Activated CD8-positive, alpha-beta memory T cell treated with anti-CD3 and anti-CD28 coated beads, Interleukin-2, amount 10 ng/mL, durations not matched to agents 7 days and 5 days (primary cell): Measurements from ENCODE around the gene NUDT12. TPM values are rescaled to one million over a fixed set of nuclear protein-coding genes. Genes with fewer than 3 reads are reported as not detected.

Experiments
- ATAC-seq: fragments of 150-1000 bp; cut with Tn5 transposase; one replicate; pipeline ENCODE4 v1.10.0; 2021; ENCODE audit warnings: moderate library complexity
- CTCF ChIA-PET: fragments of 350-600 bp; sonication (Branson Sonifier 250); formaldehyde crosslinking; loops from one replicate; lab custom pipeline; 2021; ENCODE audit warnings: antibody characterized with exemption; lab: Charles Lee
- DNase-seq: peaks from one replicate; pipeline ENCODE4 v3.0.0-alpha.2; 2020
- H3K27ac Mint-ChIP-seq: one replicate; pipeline ENCODE4 v1.8.0; 2021; ENCODE audit warnings: mild to moderate bottlenecking, mixed read lengths
- H3K27me3 Mint-ChIP-seq: one replicate; pipeline ENCODE4 v1.8.0; 2021; ENCODE audit warnings: mixed read lengths
- H3K36me3 Mint-ChIP-seq: one replicate; pipeline ENCODE4 v1.8.0; 2021; ENCODE audit warnings: mild to moderate bottlenecking, mixed read lengths
- H3K4me1 Mint-ChIP-seq: one replicate; pipeline ENCODE4 v1.8.0; 2021; ENCODE audit warnings: mixed read lengths
- H3K4me3 Mint-ChIP-seq: one replicate; pipeline ENCODE4 v1.8.0; 2021; ENCODE audit warnings: mild to moderate bottlenecking, moderate library complexity, mixed read lengths
- H3K9me3 Mint-ChIP-seq: one replicate; pipeline ENCODE4 v1.8.0; 2022; ENCODE audit warnings: low read depth, mixed read lengths
- total RNA-seq, 2 experiments: library from RNA; stranded (reverse); gene quantifications; one replicate each; pipeline ENCODE4 v1.2.3, GENCODE V29; 2021

NUDT12 gene
- total RNA-seq, 2 experiments from 2014 or later = 1.1 TPM; not detected in 1

- ATAC-seq (no peak), DNase-seq (no peak)
- H3K4me3 Mint-ChIP-seq = no peak overlapping the region
- H3K36me3 Mint-ChIP-seq = no peaks in the 10 kb centered on the region
- no peaks in the 10 kb centered on the region for H3K4me1 Mint-ChIP-seq
- H3K27me3 Mint-ChIP-seq = peaks cover 4% of the 10 kb centered on the region
- no peaks in the 10 kb centered on the region for H3K9me3 Mint-ChIP-seq
- H3K27ac Mint-ChIP-seq = no peak overlapping the region
- CTCF ChIA-PET = no interaction called here
Observed at GRCh38 chr5:103525361-103525760, 37.2 kb downstream of the NUDT12 start.

GRCh38 chr5:103523319-103523718 is 39.3 kb downstream of the NUDT12 start:
- no peak overlapping the region for H3K27ac Mint-ChIP-seq
- peaks cover 7% of the 10 kb centered on the region for H3K27me3 Mint-ChIP-seq
- no peak for ATAC-seq
- no peaks in the 10 kb centered on the region for H3K4me1 Mint-ChIP-seq
- H3K36me3 Mint-ChIP-seq = no peaks in the 10 kb centered on the region
- no peaks in the 10 kb centered on the region for H3K9me3 Mint-ChIP-seq
- CTCF ChIA-PET = no interaction called here
- H3K4me3 Mint-ChIP-seq = no peak overlapping the region
- DNase-seq = no peak

GRCh38 chr5:103522586-103522985 is 40.0 kb downstream of the NUDT12 start:
- Mint-ChIP-seq H3K9me3 (no peaks in the 10 kb centered on the region), H3K27me3 (peaks cover 7% of the 10 kb centered on the region), H3K4me3 (no peak overlapping the region), H3K36me3 (no peaks in the 10 kb centered on the region), H3K4me1 (no peaks in the 10 kb centered on the region), H3K27ac (no peak overlapping the region)
- ATAC-seq (no peak), DNase-seq (no peak)
- CTCF ChIA-PET = no interaction called here

GRCh38 chr5:103519550-103519949 is 43.0 kb downstream of the NUDT12 start:
- no peaks in the 10 kb centered on the region for H3K4me1 Mint-ChIP-seq

GRCh38 chr5:103514371-103514770 is 48.2 kb downstream of the NUDT12 start:
- Mint-ChIP-seq H3K4me3 (no peak overlapping the region), H3K27me3 (no peaks in the 10 kb centered on the region), H3K4me1 (no peaks in the 10 kb centered on the region), H3K36me3 (no peaks in the 10 kb centered on the region), H3K9me3 (no peaks in the 10 kb centered on the region), H3K27ac (no peak overlapping the region)
- ATAC-seq (no peak), DNase-seq (no peak)
- CTCF ChIA-PET = no interaction called here

More at GRCh38 chr5:103519550-103519949, 43.0 kb downstream of the NUDT12 start:
- Mint-ChIP-seq H3K36me3 (no peaks in the 10 kb centered on the region), H3K4me3 (no peak overlapping the region), H3K27me3 (peaks cover 3% of the 10 kb centered on the region), H3K27ac (no peak overlapping the region), H3K9me3 (no peaks in the 10 kb centered on the region)
- DNase-seq = no peak
- ATAC-seq = no peak
- CTCF ChIA-PET = no interaction called here

- no peak for ATAC-seq
- Mint-ChIP-seq H3K4me3 (no peak overlapping the region), H3K36me3 (no peaks in the 10 kb centered on the region), H3K27me3 (no peaks in the 10 kb centered on the region), H3K9me3 (no peaks in the 10 kb centered on the region), H3K4me1 (no peaks in the 10 kb centered on the region), H3K27ac (no peak overlapping the region)
- DNase-seq = no peak
- CTCF ChIA-PET = no interaction called here
Observed at GRCh38 chr5:103513701-103514100, 48.9 kb downstream of the NUDT12 start.

GRCh38 chr5:103512500-103512899 is 50.1 kb downstream of the NUDT12 start:
- ATAC-seq = no peak
- H3K36me3 Mint-ChIP-seq = no peaks in the 10 kb centered on the region
- no peaks in the 10 kb centered on the region for H3K27me3 Mint-ChIP-seq
- no peak overlapping the region for H3K4me3 Mint-ChIP-seq
- no peak for DNase-seq
- no peaks in the 10 kb centered on the region for H3K9me3 Mint-ChIP-seq
- CTCF ChIA-PET = no interaction called here
- no peak overlapping the region for H3K27ac Mint-ChIP-seq
- no peaks in the 10 kb centered on the region for H3K4me1 Mint-ChIP-seq

- Mint-ChIP-seq H3K36me3 (no peaks in the 10 kb centered on the region), H3K9me3 (no peaks in the 10 kb centered on the region), H3K4me1 (no peaks in the 10 kb centered on the region), H3K27ac (no peak overlapping the region), H3K27me3 (no peaks in the 10 kb centered on the region), H3K4me3 (no peak overlapping the region)
- CTCF ChIA-PET = no interaction called here
- DNase-seq (no peak), ATAC-seq (no peak)
Observed at GRCh38 chr5:103511554-103511885, 51.1 kb downstream of the NUDT12 start.

GRCh38 chr5:103510851-103511553 is 51.6 kb downstream of the NUDT12 start:
- Mint-ChIP-seq H3K27ac (no peak overlapping the region), H3K4me1 (no peaks in the 10 kb centered on the region), H3K27me3 (no peaks in the 10 kb centered on the region), H3K4me3 (no peak overlapping the region), H3K36me3 (no peaks in the 10 kb centered on the region), H3K9me3 (no peaks in the 10 kb centered on the region)
- no peak for DNase-seq
- CTCF ChIA-PET = no interaction called here
- ATAC-seq = no peak

GRCh38 chr5:103505581-103506305 is 56.8 kb downstream of the NUDT12 start:
- DNase-seq (no peak), ATAC-seq (no peak)
- H3K27me3 Mint-ChIP-seq = peaks cover under 1% of the 10 kb centered on the region
- no peak overlapping the region for H3K27ac Mint-ChIP-seq
- H3K9me3 Mint-ChIP-seq = no peaks in the 10 kb centered on the region
- no peaks in the 10 kb centered on the region for H3K36me3 Mint-ChIP-seq
- CTCF ChIA-PET = no interaction called here
- no peak overlapping the region for H3K4me3 Mint-ChIP-seq
- no peaks in the 10 kb centered on the region for H3K4me1 Mint-ChIP-seq

GRCh38 chr5:103503066-103503465 is 59.5 kb downstream of the NUDT12 start:
- H3K27ac Mint-ChIP-seq = no peak overlapping the region
- no peaks in the 10 kb centered on the region for H3K9me3 Mint-ChIP-seq
- CTCF ChIA-PET = no interaction called here
- H3K27me3 Mint-ChIP-seq = peaks cover 3% of the 10 kb centered on the region
- H3K4me1 Mint-ChIP-seq = no peaks in the 10 kb centered on the region
- no peak overlapping the region for H3K4me3 Mint-ChIP-seq
- ATAC-seq = no peak
- no peaks in the 10 kb centered on the region for H3K36me3 Mint-ChIP-seq
- DNase-seq = no peak

- Mint-ChIP-seq H3K4me3 (no peak overlapping the region), H3K4me1 (no peaks in the 10 kb centered on the region), H3K9me3 (no peaks in the 10 kb centered on the region), H3K27me3 (peaks cover 3% of the 10 kb centered on the region), H3K27ac (no peak overlapping the region), H3K36me3 (no peaks in the 10 kb centered on the region)
- DNase-seq = no peak
- ATAC-seq = no peak
- CTCF ChIA-PET = no interaction called here
Observed at GRCh38 chr5:103502662-103503061, 59.9 kb downstream of the NUDT12 start.
